ENCODE measurements around the gene C1QTNF6.

Gene C1QTNF6

GRCh38 chr22:37228106-37229011 lies 40.3 kb upstream of the C1QTNF6 start:
- Histone ChIP-seq H4K8ac (ENCODE audit: low read depth, low read length) (no peak overlapping the region), H3K4me3 (ENCODE audit: low read depth, low read length) (no peak overlapping the region), H3K9me3 (ENCODE audit: insufficient read depth, low read depth, low read length) (no peaks in the 10 kb centered on the region), H2BK12ac (ENCODE audit: low read length) (no peak overlapping the region), H3K23ac (ENCODE audit: low read length) (no peak overlapping the region), H3K27me3 (ENCODE audit: insufficient read depth, low read length) (no peaks in the 10 kb centered on the region), H3K79me1 (ENCODE audit: low read length) (no peaks in the 10 kb centered on the region), H3K9ac (ENCODE audit: low read length) (no peak overlapping the region), H4K91ac (ENCODE audit: low read depth, low read length) (no peak overlapping the region), H3K4me1 (ENCODE audit: control insufficient read depth in 1 of 2, insufficient read depth in 2 of 2, low read length in 2 of 2) (peaks cover 0 to 5% of the 10 kb centered on the region in 2 experiments), H3K36me3 (ENCODE audit: control insufficient read depth in 1 of 2, insufficient read depth in 2 of 2, low read length in 2 of 2) (no peaks in the 10 kb centered on the region), H3K18ac (ENCODE audit: low read length) (no peak overlapping the region), H2BK120ac (ENCODE audit: insufficient read depth, low read length, poor library complexity) (no peak overlapping the region), H3K79me2 (ENCODE audit: control insufficient read depth, insufficient read depth, low read length, poor library complexity) (no peaks in the 10 kb centered on the region), H4K12ac (ENCODE audit: low read depth, low read length) (no peak overlapping the region), H2AFZ (ENCODE audit: insufficient read depth, low read length, poor library complexity) (no peak overlapping the region), H3K14ac (ENCODE audit: low read length) (no peak overlapping the region), H3K4me2 (ENCODE audit: low read length) (no peak overlapping the region), H3K27ac (ENCODE audit: low read depth, low read length) (no peak overlapping the region), H2AK5ac (ENCODE audit: low read length) (no peak overlapping the region), H2BK5ac (ENCODE audit: low read depth, low read length, poor library complexity) (no peak overlapping the region), H3K4ac (ENCODE audit: low read depth, low read length) (no peak overlapping the region)
- no CpG with 5 or more reads among the region's 20 CpGs for WGBS (ENCODE audit: extremely low coverage, insufficient coverage, insufficient read length)
- no peak for DNase-seq

- H4K91ac ChIP-seq (ENCODE audit: low read depth, low read length) = no peak overlapping the region
- no peak overlapping the region for H3K18ac ChIP-seq (ENCODE audit: low read length)
- H3K27ac ChIP-seq (ENCODE audit: low read depth, low read length) = no peak overlapping the region
- H4K8ac ChIP-seq (ENCODE audit: low read depth, low read length) = no peak overlapping the region
- no peak overlapping the region for H2BK120ac ChIP-seq (ENCODE audit: insufficient read depth, low read length, poor library complexity)
- no peak overlapping the region for H2BK12ac ChIP-seq (ENCODE audit: low read length)
- H4K12ac ChIP-seq (ENCODE audit: low read depth, low read length) = no peak overlapping the region
- 100% methylated on average over 2 of the region's 14 CpGs for WGBS (ENCODE audit: extremely low coverage, insufficient coverage, insufficient read length)
- H3K27me3 ChIP-seq (ENCODE audit: insufficient read depth, low read length) = no peaks in the 10 kb centered on the region
- no peak overlapping the region for H3K9ac ChIP-seq (ENCODE audit: low read length)
- no peaks in the 10 kb centered on the region for H3K79me2 ChIP-seq (ENCODE audit: control insufficient read depth, insufficient read depth, low read length, poor library complexity)
- DNase-seq = no peak
- no peaks in the 10 kb centered on the region for H3K36me3 ChIP-seq (ENCODE audit: control insufficient read depth in 1 of 2, insufficient read depth in 2 of 2, low read length in 2 of 2)
- peaks cover 0 to 5% of the 10 kb centered on the region in 2 experiments for H3K4me1 ChIP-seq (ENCODE audit: control insufficient read depth in 1 of 2, insufficient read depth in 2 of 2, low read length in 2 of 2)
- no peak overlapping the region for H3K4me2 ChIP-seq (ENCODE audit: low read length)
- no peak overlapping the region for H2AFZ ChIP-seq (ENCODE audit: insufficient read depth, low read length, poor library complexity)
- no peak overlapping the region for H2AK5ac ChIP-seq (ENCODE audit: low read length)
- no peaks in the 10 kb centered on the region for H3K79me1 ChIP-seq (ENCODE audit: low read length)
- no peak overlapping the region for H2BK5ac ChIP-seq (ENCODE audit: low read depth, low read length, poor library complexity)
- H3K14ac ChIP-seq (ENCODE audit: low read length) = no peak overlapping the region
- no peaks in the 10 kb centered on the region for H3K9me3 ChIP-seq (ENCODE audit: insufficient read depth, low read depth, low read length)
- H3K4me3 ChIP-seq (ENCODE audit: low read depth, low read length) = no peak overlapping the region
- no peak overlapping the region for H3K23ac ChIP-seq (ENCODE audit: low read length)
- H3K4ac ChIP-seq (ENCODE audit: low read depth, low read length) = no peak overlapping the region
These were observed 38.5 kb upstream of the C1QTNF6 start for GRCh38 chr22:37226514-37226913.

GRCh38 chr22:37226087-37226486 lies 38.0 kb upstream of the C1QTNF6 start:
- no peak overlapping the region for H3K27ac ChIP-seq (ENCODE audit: low read depth, low read length)
- H2BK12ac ChIP-seq (ENCODE audit: low read length) = no peak overlapping the region
- H4K8ac ChIP-seq (ENCODE audit: low read depth, low read length) = no peak overlapping the region
- H3K79me1 ChIP-seq (ENCODE audit: low read length) = no peaks in the 10 kb centered on the region
- peaks cover 2% of the 10 kb centered on the region for H3K9me3 ChIP-seq (ENCODE audit: insufficient read depth, low read depth, low read length)
- H2AFZ ChIP-seq (ENCODE audit: insufficient read depth, low read length, poor library complexity) = no peak overlapping the region
- no peak for DNase-seq
- H4K12ac ChIP-seq (ENCODE audit: low read depth, low read length) = no peak overlapping the region
- no peaks in the 10 kb centered on the region for H3K36me3 ChIP-seq (ENCODE audit: control insufficient read depth in 1 of 2, insufficient read depth in 2 of 2, low read length in 2 of 2)
- no peak overlapping the region for H3K23ac ChIP-seq (ENCODE audit: low read length)
- no peak overlapping the region for H3K14ac ChIP-seq (ENCODE audit: low read length)
- H3K9ac ChIP-seq (ENCODE audit: low read length) = no peak overlapping the region
- no CpG with 5 or more reads among the region's 4 CpGs for WGBS (ENCODE audit: extremely low coverage, insufficient coverage, insufficient read length)
- H2BK120ac ChIP-seq (ENCODE audit: insufficient read depth, low read length, poor library complexity) = no peak overlapping the region
- H3K18ac ChIP-seq (ENCODE audit: low read length) = no peak overlapping the region
- no peaks in the 10 kb centered on the region for H3K79me2 ChIP-seq (ENCODE audit: control insufficient read depth, insufficient read depth, low read length, poor library complexity)
- no peak overlapping the region for H3K4me3 ChIP-seq (ENCODE audit: low read depth, low read length)
- no peak overlapping the region for H2AK5ac ChIP-seq (ENCODE audit: low read length)
- H3K4me2 ChIP-seq (ENCODE audit: low read length) = no peak overlapping the region
- no peaks in the 10 kb centered on the region for H3K27me3 ChIP-seq (ENCODE audit: insufficient read depth, low read length)
- no peak overlapping the region for H4K91ac ChIP-seq (ENCODE audit: low read depth, low read length)
- H3K4ac ChIP-seq (ENCODE audit: low read depth, low read length) = no peak overlapping the region
- H3K4me1 ChIP-seq (ENCODE audit: control insufficient read depth in 1 of 2, insufficient read depth in 2 of 2, low read length in 2 of 2) = peaks cover 0 to 5% of the 10 kb centered on the region in 2 experiments
- no peak overlapping the region for H2BK5ac ChIP-seq (ENCODE audit: low read depth, low read length, poor library complexity)

GRCh38 chr22:37225481-37225880 lies 37.4 kb upstream of the C1QTNF6 start:
- no peak overlapping the region for H3K27ac ChIP-seq (ENCODE audit: low read depth, low read length)
- H2AFZ ChIP-seq (ENCODE audit: insufficient read depth, low read length, poor library complexity) = no peak overlapping the region

More at GRCh38 chr22:37225481-37225880, 37.4 kb upstream of the C1QTNF6 start:
- Histone ChIP-seq H3K23ac (ENCODE audit: low read length) (no peak overlapping the region), H3K9me3 (ENCODE audit: insufficient read depth, low read depth, low read length) (peaks cover 2% of the 10 kb centered on the region), H3K79me2 (ENCODE audit: control insufficient read depth, insufficient read depth, low read length, poor library complexity) (no peaks in the 10 kb centered on the region), H3K4me2 (ENCODE audit: low read length) (no peak overlapping the region), H3K4ac (ENCODE audit: low read depth, low read length) (no peak overlapping the region), H2AK5ac (ENCODE audit: low read length) (no peak overlapping the region), H3K14ac (ENCODE audit: low read length) (no peak overlapping the region), H2BK120ac (ENCODE audit: insufficient read depth, low read length, poor library complexity) (no peak overlapping the region), H2BK12ac (ENCODE audit: low read length) (no peak overlapping the region), H4K12ac (ENCODE audit: low read depth, low read length) (no peak overlapping the region), H3K9ac (ENCODE audit: low read length) (no peak overlapping the region), H2BK5ac (ENCODE audit: low read depth, low read length, poor library complexity) (no peak overlapping the region), H4K8ac (ENCODE audit: low read depth, low read length) (no peak overlapping the region), H4K91ac (ENCODE audit: low read depth, low read length) (no peak overlapping the region), H3K36me3 (ENCODE audit: control insufficient read depth in 1 of 2, insufficient read depth in 2 of 2, low read length in 2 of 2) (no peaks in the 10 kb centered on the region), H3K4me1 (ENCODE audit: control insufficient read depth in 1 of 2, insufficient read depth in 2 of 2, low read length in 2 of 2) (peaks cover 0 to 5% of the 10 kb centered on the region in 2 experiments), H3K79me1 (ENCODE audit: low read length) (no peaks in the 10 kb centered on the region), H3K27me3 (ENCODE audit: insufficient read depth, low read length) (no peaks in the 10 kb centered on the region), H3K4me3 (ENCODE audit: low read depth, low read length) (no peak overlapping the region), H3K18ac (ENCODE audit: low read length) (no peak overlapping the region)
- WGBS (ENCODE audit: extremely low coverage, insufficient coverage, insufficient read length) = no CpG with 5 or more reads among the region's 8 CpGs
- no peak for DNase-seq
